Testis (tissue), 3 donors: ENCODE data around the gene RPS15A. TPM values are rescaled to one million over a fixed set of nuclear protein-coding genes. Genes with fewer than 3 reads are reported as not detected.
A peak's percentile ranks its signal among the peaks of the same experiment; 100 is the strongest.

Experiments used
- DNase-seq: peaks from one replicate; pipeline ENCODE4 v3.0.0-alpha.2; 2019
- H3K27ac ChIP-seq, 2 donors: fragments of 200-600 bp; sonication (generic); one replicate each; pipeline ENCODE4 v1.5.1; 2019
- H3K27me3 ChIP-seq: fragments of 200-600 bp; sonication (generic); one replicate; pipeline ENCODE4 v1.5.1; 2019
- H3K36me3 ChIP-seq: fragments of 200-600 bp; sonication (generic); one replicate; pipeline ENCODE4 v1.5.1; 2017; ENCODE audit warnings: low read depth; ENCODE audit errors: missing control alignments
- H3K4me1 ChIP-seq: fragments of 200-600 bp; sonication (generic); one replicate; pipeline ENCODE4 v1.5.1; 2019
- H3K4me3 ChIP-seq, 2 donors: fragments of 200-600 bp; sonication (generic); one replicate each; pipeline ENCODE4 v1.5.1; 2017 to 2019
- H3K9me3 ChIP-seq: fragments of 200-600 bp; sonication (generic); one replicate; pipeline ENCODE4 v1.5.1; 2017
- POLR2A ChIP-seq: fragments of 450-650 bp; IDR thresholded peaks from one replicate; pipeline ENCODE4 v1.6.1; 2017; ENCODE audit warnings: antibody characterized with exemption, mild to moderate bottlenecking, moderate library complexity
- WGBS, 2 donors: methylation state at CpG; one replicate each; pipeline ENCODE4 v1.1.5; 2018; 5-methylcytosine and 5-hydroxymethylcytosine counted together
- intact Hi-C: fragments of 100-400 bp; cut with DNase I; formaldehyde crosslinking; loops from one replicate; pipeline ENCODE4 v1.15.1; 2023; ENCODE audit warnings: low total_unique reads
- polyA plus RNA-seq: library from polyadenylated mRNA; stranded (reverse); fragments of 350-450 nt; fragmentation: Illumina TruSeq; extraction: RNeasy Lipid Tissue Mini Kit (QIAGEN cat#74804); gene quantifications from one replicate; pipeline ENCODE4 v1.2.3, GENCODE V29; 2014; ENCODE audit warnings: low read depth, low replicate concordance; ENCODE audit not compliant: insufficient read depth
- total RNA-seq, 2 donors: library from RNA; depleted of rRNA; stranded (reverse); fragments of >200 nt; gene quantifications; one replicate each; pipeline ENCODE4 v1.2.3, GENCODE V29; 2016
- TF ChIP-seq, protein P1 (sequence below), 3 experiments: fragments of 450-650 bp in 2 of 3; fragments of 200-600 bp in 1 of 3; sonication (generic) in 1 of 3; IDR thresholded peaks; one replicate each; pipeline ENCODE4 v1.5.1; 2016 to 2019; ENCODE audit warnings: antibody characterized with exemption in 3 of 3, mild to moderate bottlenecking in 2 of 3, moderate library complexity in 1 of 3

The RPS15A gene
- total and polyA plus RNA-seq, 3 donors from 2014 or later, result 342 to 1,223 (median 970) TPM

DNA sequence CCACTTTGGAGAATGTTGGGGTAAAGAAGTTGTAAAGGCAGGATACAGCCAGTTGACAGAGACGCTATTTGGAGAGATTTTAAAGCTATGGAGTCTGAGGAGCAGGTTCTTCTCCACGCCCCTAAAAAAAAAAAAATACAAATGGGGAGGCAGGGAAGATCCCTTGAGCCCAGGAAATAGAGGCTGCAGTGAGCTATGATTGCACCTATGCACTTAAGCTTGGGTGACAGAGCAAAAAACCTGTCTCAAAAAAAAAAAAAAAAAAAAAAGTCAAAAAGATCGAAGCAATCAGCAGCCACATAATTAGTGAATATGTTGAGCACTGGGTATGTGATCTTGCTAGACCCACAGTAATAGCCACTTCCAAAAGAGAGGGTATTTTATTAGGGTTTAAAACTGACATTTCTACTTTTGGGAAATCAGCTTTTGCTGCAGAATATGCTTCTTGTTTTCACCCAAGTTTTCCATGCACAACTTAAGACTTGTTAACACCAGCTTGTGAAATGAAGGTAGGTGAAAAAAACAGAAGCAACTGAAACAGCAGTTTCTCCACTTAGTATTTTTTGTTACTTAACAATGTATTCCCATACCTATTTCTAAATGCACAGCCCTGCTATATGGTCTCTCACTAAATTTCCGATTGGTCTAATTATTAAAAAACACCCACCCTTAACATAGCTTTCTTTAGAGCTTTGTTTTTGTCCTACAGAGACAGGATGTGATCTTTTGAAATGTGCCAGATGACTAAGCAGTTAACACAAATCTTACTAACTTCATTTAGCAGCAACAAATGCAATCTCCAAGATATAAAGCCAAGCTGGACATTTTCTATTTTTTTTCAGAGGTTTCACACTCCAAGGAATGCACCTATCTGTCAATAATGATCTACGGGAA lies 13.7 kb upstream of the RPS15A start:
- Histone ChIP-seq H3K4me3 (no peak overlapping the region), H3K4me1 (peaks cover 8% of the 10 kb centered on the region), H3K27ac (no peak overlapping the region), H3K9me3 (no peaks in the 10 kb centered on the region), H3K27me3 (no peaks in the 10 kb centered on the region), H3K36me3 (no peaks in the 10 kb centered on the region)
- intact Hi-C loops, result no loop called here
- WGBS, 2 donors, result 54 to 70% methylated on average over 5 of the region's 5 CpGs
- DNase-seq, result no peak
- TF ChIP-seq POLR2A, result no peak
- TF ChIP-seq, protein P1, sequence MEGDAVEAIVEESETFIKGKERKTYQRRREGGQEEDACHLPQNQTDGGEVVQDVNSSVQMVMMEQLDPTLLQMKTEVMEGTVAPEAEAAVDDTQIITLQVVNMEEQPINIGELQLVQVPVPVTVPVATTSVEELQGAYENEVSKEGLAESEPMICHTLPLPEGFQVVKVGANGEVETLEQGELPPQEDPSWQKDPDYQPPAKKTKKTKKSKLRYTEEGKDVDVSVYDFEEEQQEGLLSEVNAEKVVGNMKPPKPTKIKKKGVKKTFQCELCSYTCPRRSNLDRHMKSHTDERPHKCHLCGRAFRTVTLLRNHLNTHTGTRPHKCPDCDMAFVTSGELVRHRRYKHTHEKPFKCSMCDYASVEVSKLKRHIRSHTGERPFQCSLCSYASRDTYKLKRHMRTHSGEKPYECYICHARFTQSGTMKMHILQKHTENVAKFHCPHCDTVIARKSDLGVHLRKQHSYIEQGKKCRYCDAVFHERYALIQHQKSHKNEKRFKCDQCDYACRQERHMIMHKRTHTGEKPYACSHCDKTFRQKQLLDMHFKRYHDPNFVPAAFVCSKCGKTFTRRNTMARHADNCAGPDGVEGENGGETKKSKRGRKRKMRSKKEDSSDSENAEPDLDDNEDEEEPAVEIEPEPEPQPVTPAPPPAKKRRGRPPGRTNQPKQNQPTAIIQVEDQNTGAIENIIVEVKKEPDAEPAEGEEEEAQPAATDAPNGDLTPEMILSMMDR (IDR thresholded peaks at IDR 0.05), result no peak

- Histone ChIP-seq H3K27me3 (no peaks in the 10 kb centered on the region), H3K36me3 (no peaks in the 10 kb centered on the region), H3K4me3 (peak overlapping the region; percentile 84 to 88), H3K9me3 (no peaks in the 10 kb centered on the region), H3K4me1 (peaks cover 8% of the 10 kb centered on the region), H3K27ac (no peak overlapping the region)
- no peak for DNase-seq
- TF ChIP-seq, protein P1 (IDR thresholded peaks at IDR 0.05), result no peak
- TF ChIP-seq POLR2A, result no peak
- intact Hi-C loops, result no loop called here
- 58 to 69% methylated on average over 16 of the region's 16 CpGs for WGBS, 2 donors
Observed at GRCh38 chr16:18802767-18803343, 12.7 kb upstream of the RPS15A start.

DNA sequence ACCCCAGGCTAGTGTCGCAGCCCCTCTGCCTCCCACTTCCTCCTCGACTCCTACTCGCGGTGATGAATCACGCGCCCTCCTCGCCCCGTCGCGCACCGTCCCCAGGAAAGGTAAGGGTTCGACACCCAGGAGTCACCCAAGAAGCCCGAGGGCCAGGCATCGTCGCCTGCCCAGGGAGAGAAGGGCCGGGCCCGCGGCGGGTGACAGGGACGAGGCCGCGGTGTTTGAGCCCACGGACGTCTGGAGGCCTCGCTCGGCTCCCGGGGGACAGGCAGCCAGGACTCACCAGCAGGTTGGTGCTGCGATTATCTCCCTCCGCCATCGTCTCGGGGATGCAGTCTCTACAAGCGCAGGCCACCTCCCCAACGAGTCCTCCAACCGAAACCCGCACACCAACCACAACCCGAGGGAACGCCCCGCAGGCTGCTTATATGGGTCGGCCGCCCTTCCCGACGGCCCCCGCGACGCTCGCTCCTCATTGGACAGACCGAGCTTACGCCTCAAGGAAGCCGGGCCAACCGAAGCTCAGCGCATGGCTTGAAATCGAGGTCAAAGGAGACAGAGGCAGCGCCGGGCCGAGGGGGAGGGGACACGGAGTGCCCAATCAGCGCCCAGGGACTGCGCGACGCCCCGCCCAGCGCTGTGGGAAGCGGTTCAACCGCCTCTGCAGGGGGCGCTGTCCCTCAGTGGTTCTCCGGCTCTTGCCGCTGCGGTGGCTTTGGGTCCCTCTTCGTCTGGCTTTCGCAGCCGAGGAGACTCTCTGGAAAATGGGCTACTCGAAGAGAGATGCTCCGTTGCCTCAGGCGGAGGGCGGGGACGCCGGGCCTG lies 11.2 kb upstream of the RPS15A start, which contains the start of gene ARL6IP1:
ARL6IP1 (minus strand) TSS at position 405 of the 828 bp plus-strand sequence; CDS start at position 322, 83 bp downstream.
- DNase-seq, result peak; percentile 100
- peak; percentile 100 for TF ChIP-seq POLR2A
- TF ChIP-seq, protein P1 (IDR thresholded peaks at IDR 0.05), result peak; percentile 85 to 98 (median 96)
- Histone ChIP-seq H3K4me1 (peaks cover 8% of the 10 kb centered on the region), H3K27me3 (no peaks in the 10 kb centered on the region), H3K9me3 (no peaks in the 10 kb centered on the region), H3K4me3 (peak within 1 kb of the TSS; percentile 84 to 88), H3K27ac (peak within 1 kb of the TSS; percentile 67 to 89), H3K36me3 (no peaks in the 10 kb centered on the region)
- WGBS, 2 donors, result 1 to 3% methylated on average over 13 to 73 of the region's 77 CpGs
- intact Hi-C loops, result no loop called here

GRCh38 chr16:18800775-18801144 lies 10.6 kb upstream of the RPS15A start:
- intact Hi-C loops, result no loop called here
- Histone ChIP-seq H3K4me3 (peak overlapping the region; percentile 84 to 88), H3K9me3 (no peaks in the 10 kb centered on the region), H3K27ac (peak overlapping the region; percentile 51 to 80), H3K27me3 (no peaks in the 10 kb centered on the region), H3K4me1 (peaks cover 8% of the 10 kb centered on the region), H3K36me3 (no peaks in the 10 kb centered on the region)
- DNase-seq, result no peak
- TF ChIP-seq, protein P1 (IDR thresholded peaks at IDR 0.05), result no peak
- no peak for TF ChIP-seq POLR2A
- WGBS, 2 donors, result 0 to 1% methylated on average over 15 of the region's 15 CpGs
